SU-DHL-6 (cell line): ENCODE measurements around the gene AMDHD2.

Experiments used
- H2AFZ ChIP-seq: fragments of 200-600 bp; sonication (generic); 2 replicates; pipeline ENCODE4 v1.6.1; 2014; ENCODE audit warnings: low read depth, mild to moderate bottlenecking, moderate library complexity, mixed read lengths, antibody characterized with exemption, low read length; ENCODE audit not compliant: severe bottlenecking
- H3F3A ChIP-seq: fragments of 200-600 bp; shearing (Covaris generic); 2 replicates; pipeline ENCODE4 v1.6.0; 2016; ENCODE audit warnings: antibody characterized with exemption, mild to moderate bottlenecking; ENCODE audit not compliant: insufficient read depth
- H3K27ac ChIP-seq: fragments of 200-600 bp; sonication (generic); 2 replicates; pipeline ENCODE4 v1.5.1; 2016; ENCODE audit warnings: low read depth, mild to moderate bottlenecking, low read length, moderate library complexity, mixed read lengths
- H3K27me3 ChIP-seq: fragments of 200-600 bp; sonication (generic), shearing (Covaris generic); 2 replicates; pipeline ENCODE4 v1.6.0; 2014; ENCODE audit warnings: mild to moderate bottlenecking, low read length
- H3K36me3 ChIP-seq: fragments of 200-600 bp; sonication (generic); 2 replicates; pipeline ENCODE4 v1.6.1; 2014; ENCODE audit warnings: mild to moderate bottlenecking, low read length, mixed read lengths
- H3K4me2 ChIP-seq: fragments of 300-600, 200-600 bp; shearing (Covaris generic), sonication (generic); 2 replicates; pipeline ENCODE4 v1.6.0; 2014; ENCODE audit warnings: low read length, low read depth, mild to moderate bottlenecking; ENCODE audit not compliant: poor library complexity, severe bottlenecking
- H3K4me3 ChIP-seq: fragments of 200-600 bp; sonication (generic); 2 replicates; pipeline ENCODE4 v1.5.1; 2014; ENCODE audit warnings: antibody characterized with exemption, low read length, mild to moderate bottlenecking, mixed read lengths; ENCODE audit not compliant: insufficient read depth, poor library complexity, severe bottlenecking
- H3K79me2 ChIP-seq: fragments of 200-600 bp; sonication (generic); 2 replicates; pipeline ENCODE4 v1.6.1; 2014; ENCODE audit warnings: mild to moderate bottlenecking, low read length, moderate library complexity; ENCODE audit not compliant: insufficient read depth
- H3K9ac ChIP-seq: fragments of 200-600 bp; sonication (generic); 2 replicates; pipeline ENCODE4 v1.7.0; 2014; ENCODE audit warnings: mild to moderate bottlenecking, low read length
- H3K9me2 ChIP-seq: fragments of 200-600 bp; sonication (generic); replicated peaks from 2 replicates; pipeline ENCODE4 v1.6.1; 2014; ENCODE audit warnings: low read length; ENCODE audit not compliant: insufficient read depth
- H3K9me3 ChIP-seq: fragments of 200-600 bp; sonication (generic); 2 replicates; pipeline ENCODE4 v1.6.1; 2014; ENCODE audit warnings: low read length, mixed read lengths; ENCODE audit not compliant: insufficient read depth
- H4K20me1 ChIP-seq: fragments of 200-600 bp; sonication (generic); 2 replicates; pipeline ENCODE4 v1.6.1; 2014; ENCODE audit warnings: low read depth, mild to moderate bottlenecking, antibody characterized with exemption, low read length, moderate library complexity, mixed read lengths
- EZH2phosphoT487 ChIP-seq: fragments of 200-600 bp; sonication (generic), shearing (Covaris generic); conservative IDR thresholded peaks from 2 replicates; pipeline ENCODE4 v1.6.1; 2018; ENCODE audit warnings: mild to moderate bottlenecking, antibody characterized with exemption, low read length, moderate library complexity, mixed read lengths
- TF ChIP-seq, protein P1 (sequence below): fragments of 200-600 bp; sonication (generic); IDR thresholded peaks from one replicate; pipeline ENCODE4 v1.5.1; 2017; ENCODE audit warnings: antibody characterized with exemption, mild to moderate bottlenecking, low read length, moderate library complexity; ENCODE audit not compliant: insufficient read depth, poor library complexity, severe bottlenecking

AMDHD2 gene

GRCh38 chr16:2527071-2527783, 7.1 kb downstream of the AMDHD2 start:
- no peaks in the 10 kb centered on the region for H3K36me3 ChIP-seq
- no peak overlapping the region for H2AFZ ChIP-seq
- no peak overlapping the region for H3K4me3 ChIP-seq
- H3K9ac ChIP-seq: no peak overlapping the region
- peaks cover 10% of the 10 kb centered on the region; the same call in 1 of the 2 replicates for H3F3A ChIP-seq
- H3K27me3 ChIP-seq: no peaks in the 10 kb centered on the region
- H3K4me2 ChIP-seq: no peak overlapping the region
- no peaks in the 10 kb centered on the region for H3K9me3 ChIP-seq
- H4K20me1 ChIP-seq: no peaks in the 10 kb centered on the region
- no peaks in the 10 kb centered on the region for H3K9me2 ChIP-seq
- no peaks in the 10 kb centered on the region for H3K79me2 ChIP-seq
- H3K27ac ChIP-seq: no peak overlapping the region
- TF ChIP-seq, protein P1, sequence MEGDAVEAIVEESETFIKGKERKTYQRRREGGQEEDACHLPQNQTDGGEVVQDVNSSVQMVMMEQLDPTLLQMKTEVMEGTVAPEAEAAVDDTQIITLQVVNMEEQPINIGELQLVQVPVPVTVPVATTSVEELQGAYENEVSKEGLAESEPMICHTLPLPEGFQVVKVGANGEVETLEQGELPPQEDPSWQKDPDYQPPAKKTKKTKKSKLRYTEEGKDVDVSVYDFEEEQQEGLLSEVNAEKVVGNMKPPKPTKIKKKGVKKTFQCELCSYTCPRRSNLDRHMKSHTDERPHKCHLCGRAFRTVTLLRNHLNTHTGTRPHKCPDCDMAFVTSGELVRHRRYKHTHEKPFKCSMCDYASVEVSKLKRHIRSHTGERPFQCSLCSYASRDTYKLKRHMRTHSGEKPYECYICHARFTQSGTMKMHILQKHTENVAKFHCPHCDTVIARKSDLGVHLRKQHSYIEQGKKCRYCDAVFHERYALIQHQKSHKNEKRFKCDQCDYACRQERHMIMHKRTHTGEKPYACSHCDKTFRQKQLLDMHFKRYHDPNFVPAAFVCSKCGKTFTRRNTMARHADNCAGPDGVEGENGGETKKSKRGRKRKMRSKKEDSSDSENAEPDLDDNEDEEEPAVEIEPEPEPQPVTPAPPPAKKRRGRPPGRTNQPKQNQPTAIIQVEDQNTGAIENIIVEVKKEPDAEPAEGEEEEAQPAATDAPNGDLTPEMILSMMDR: no peak
- no peak for TF ChIP-seq EZH2phosphoT487

GRCh38 chr16:2527784-2528100, 7.6 kb downstream of the AMDHD2 start:
- Histone ChIP-seq H3K27ac (no peak overlapping the region), H3K79me2 (no peaks in the 10 kb centered on the region), H3K9ac (no peak overlapping the region), H3K27me3 (no peaks in the 10 kb centered on the region), H4K20me1 (no peaks in the 10 kb centered on the region), H2AFZ (no peak overlapping the region), H3F3A (peaks cover 12% of the 10 kb centered on the region; the same call in 1 of the 2 replicates), H3K36me3 (no peaks in the 10 kb centered on the region), H3K4me3 (no peak overlapping the region), H3K9me3 (no peaks in the 10 kb centered on the region), H3K4me2 (no peak overlapping the region), H3K9me2 (no peaks in the 10 kb centered on the region)
- TF ChIP-seq EZH2phosphoT487: no peak
- TF ChIP-seq, protein P1: no peak

GRCh38 chr16:2528161-2529060, 8.2 kb downstream of the AMDHD2 start:
- Histone ChIP-seq H3K27ac (no peak overlapping the region), H3F3A (peaks cover 14% of the 10 kb centered on the region; the same call in 1 of the 2 replicates), H3K4me3 (no peak overlapping the region), H3K79me2 (no peaks in the 10 kb centered on the region), H4K20me1 (no peaks in the 10 kb centered on the region), H3K9me3 (no peaks in the 10 kb centered on the region), H3K27me3 (no peaks in the 10 kb centered on the region), H3K9me2 (no peaks in the 10 kb centered on the region), H3K4me2 (no peak overlapping the region), H3K9ac (no peak overlapping the region), H3K36me3 (no peaks in the 10 kb centered on the region), H2AFZ (no peak overlapping the region)
- TF ChIP-seq, protein P1: no peak
- TF ChIP-seq EZH2phosphoT487: no peak
